DOHH2 (cell line): ENCODE measurements around the gene SPATA31D4.

Experiments used
- EZH2phosphoT487 ChIP-seq: fragments of 200-600 bp; sonication (generic); IDR thresholded peaks from 2 replicates; pipeline ENCODE4 v1.6.1; 2017; ENCODE audit warnings: borderline replicate concordance, mild to moderate bottlenecking, antibody characterized with exemption, low read length, moderate library complexity, mixed read lengths
- TF ChIP-seq, protein P1 (sequence below): fragments of 200-600 bp; sonication (generic); IDR thresholded peaks from one replicate; pipeline ENCODE4 v1.5.1; 2014; ENCODE audit warnings: antibody characterized with exemption, mild to moderate bottlenecking, low read depth, low read length; ENCODE audit not compliant: poor library complexity, severe bottlenecking

DNA sequence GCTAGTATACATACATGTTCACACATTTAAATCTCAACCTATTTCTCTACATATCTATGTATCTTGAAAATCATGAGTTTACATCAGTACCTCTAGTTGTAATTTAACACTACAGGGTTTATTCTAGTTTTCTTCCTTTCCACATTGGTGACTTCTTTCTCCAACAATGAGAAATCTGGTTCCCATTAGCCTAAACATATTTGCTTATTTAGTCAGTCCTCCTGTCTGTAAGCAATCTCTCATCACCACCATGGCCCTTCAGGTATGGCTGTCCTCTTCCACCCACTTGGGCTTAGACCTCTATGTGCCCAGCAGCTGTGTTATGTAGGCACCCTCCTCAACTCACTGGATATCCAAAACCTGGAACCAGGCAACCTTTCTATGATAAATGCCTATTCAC lies 52.3 kb downstream of the SPATA31D4 start:
- no peak for TF ChIP-seq EZH2phosphoT487
- TF ChIP-seq, protein P1, sequence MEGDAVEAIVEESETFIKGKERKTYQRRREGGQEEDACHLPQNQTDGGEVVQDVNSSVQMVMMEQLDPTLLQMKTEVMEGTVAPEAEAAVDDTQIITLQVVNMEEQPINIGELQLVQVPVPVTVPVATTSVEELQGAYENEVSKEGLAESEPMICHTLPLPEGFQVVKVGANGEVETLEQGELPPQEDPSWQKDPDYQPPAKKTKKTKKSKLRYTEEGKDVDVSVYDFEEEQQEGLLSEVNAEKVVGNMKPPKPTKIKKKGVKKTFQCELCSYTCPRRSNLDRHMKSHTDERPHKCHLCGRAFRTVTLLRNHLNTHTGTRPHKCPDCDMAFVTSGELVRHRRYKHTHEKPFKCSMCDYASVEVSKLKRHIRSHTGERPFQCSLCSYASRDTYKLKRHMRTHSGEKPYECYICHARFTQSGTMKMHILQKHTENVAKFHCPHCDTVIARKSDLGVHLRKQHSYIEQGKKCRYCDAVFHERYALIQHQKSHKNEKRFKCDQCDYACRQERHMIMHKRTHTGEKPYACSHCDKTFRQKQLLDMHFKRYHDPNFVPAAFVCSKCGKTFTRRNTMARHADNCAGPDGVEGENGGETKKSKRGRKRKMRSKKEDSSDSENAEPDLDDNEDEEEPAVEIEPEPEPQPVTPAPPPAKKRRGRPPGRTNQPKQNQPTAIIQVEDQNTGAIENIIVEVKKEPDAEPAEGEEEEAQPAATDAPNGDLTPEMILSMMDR, result no peak
